HG03469 (cell line): ENCODE measurements around the gene AAR2.

ENCODE experiments used
- ATAC-seq: cut with Tn5 transposase; IDR thresholded peaks from one replicate; pipeline ENCODE4 v1.9.1; 2021; ENCODE audit warnings: mild to moderate bottlenecking, moderate library complexity, moderate number of reproducible peaks; ENCODE audit not compliant: unreplicated experiment

Gene AAR2

GRCh38 chr20:36217226-36217625 lies 19.1 kb upstream of the AAR2 start:
- no peak for ATAC-seq

- ATAC-seq: no peak
These were observed 17.8 kb upstream of the AAR2 start for GRCh38 chr20:36218380-36219064.

- ATAC-seq: no peak
These were observed 16.5 kb upstream of the AAR2 start for GRCh38 chr20:36219671-36220220.

- no peak for ATAC-seq
These were observed 10.6 kb upstream of the AAR2 start for GRCh38 chr20:36225666-36226065.

GRCh38 chr20:36228770-36229169 lies 7.5 kb upstream of the AAR2 start:
- ATAC-seq: no peak

- no peak for ATAC-seq
These were observed 6.3 kb upstream of the AAR2 start for GRCh38 chr20:36230019-36230418.

- ATAC-seq: no peak
These were observed 4.9 kb upstream of the AAR2 start for GRCh38 chr20:36231331-36231730.

- no peak for ATAC-seq
These were observed 1.4 kb upstream of the AAR2 start for GRCh38 chr20:36234771-36235320.

- ATAC-seq: no peak
These were observed 476 bp downstream of the AAR2 start for GRCh38 chr20:36236786-36237121.

GRCh38 chr20:36237477-36237876 lies 1.2 kb downstream of the AAR2 start:
- no peak for ATAC-seq

- no peak for ATAC-seq
These were observed 1.9 kb downstream of the AAR2 start for GRCh38 chr20:36238153-36238552.

GRCh38 chr20:36238760-36239159 lies 2.5 kb downstream of the AAR2 start:
- ATAC-seq: no peak

- no peak for ATAC-seq
These were observed 3.8 kb downstream of the AAR2 start for GRCh38 chr20:36240076-36240475.

GRCh38 chr20:36241678-36242077 lies 5.4 kb downstream of the AAR2 start:
- no peak for ATAC-seq

GRCh38 chr20:36243726-36244125 lies 7.4 kb downstream of the AAR2 start:
- no peak for ATAC-seq

- no peak for ATAC-seq
These were observed 10.1 kb downstream of the AAR2 start for GRCh38 chr20:36246401-36246800.

- no peak for ATAC-seq
These were observed 12.6 kb downstream of the AAR2 start for GRCh38 chr20:36248836-36249235.

GRCh38 chr20:36249450-36249849 lies 13.2 kb downstream of the AAR2 start:
- ATAC-seq: no peak

GRCh38 chr20:36251426-36251825 lies 15.1 kb downstream of the AAR2 start:
- no peak for ATAC-seq

GRCh38 chr20:36252511-36252910 lies 16.2 kb downstream of the AAR2 start:
- no peak for ATAC-seq

GRCh38 chr20:36253036-36253435 lies 16.8 kb downstream of the AAR2 start:
- no peak for ATAC-seq

GRCh38 chr20:36254076-36254475 lies 17.8 kb downstream of the AAR2 start:
- no peak for ATAC-seq

GRCh38 chr20:36255445-36255844 lies 19.2 kb downstream of the AAR2 start:
- ATAC-seq: no peak
